ENCODE measurements around the gene CD99.
"Not testable (repeated sequence)": the region's sequence is repeated elsewhere in the genome, so short reads cannot be mapped to it uniquely, and the experiment has no call there.

The CD99 gene

DNA sequence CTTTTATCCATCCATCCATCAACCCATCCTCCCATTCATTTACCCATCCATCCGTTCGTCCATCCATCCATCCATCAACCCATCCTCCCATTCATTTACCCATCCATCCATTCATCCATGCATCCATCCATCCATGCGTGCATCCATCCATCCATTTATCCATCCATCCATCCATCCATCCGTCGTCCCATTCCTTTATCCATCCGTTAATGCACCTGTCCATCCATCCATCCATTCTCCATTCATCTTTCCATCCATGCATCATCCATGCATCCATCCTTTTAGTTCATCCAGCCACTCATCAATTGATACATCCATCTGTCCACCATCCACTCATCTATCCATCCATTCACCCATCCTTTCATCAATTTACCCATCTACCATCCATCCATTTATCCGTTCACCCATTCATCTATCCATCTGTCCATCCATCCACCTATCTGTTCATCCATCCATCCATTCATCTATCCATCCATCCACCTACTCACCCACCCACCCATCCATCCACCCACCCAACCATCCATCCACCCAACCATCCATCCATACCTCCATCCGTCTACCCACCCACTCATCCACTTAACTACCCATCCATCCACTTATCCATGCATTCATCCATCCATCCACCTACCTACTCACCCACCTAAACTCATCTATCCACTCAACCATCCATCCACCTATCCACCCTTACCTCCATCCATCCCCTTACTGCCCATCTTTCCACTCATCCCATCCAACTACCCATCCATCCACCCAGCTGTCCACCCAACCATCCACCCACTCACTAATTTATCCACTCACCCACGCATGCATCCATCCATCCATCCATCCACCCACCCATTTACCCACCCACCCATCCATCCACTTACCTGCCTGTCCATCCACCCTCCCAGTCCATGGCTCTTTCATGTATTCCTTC lies 9.6 kb downstream of the CD99 start:
- DNase-seq = no peak

DNA sequence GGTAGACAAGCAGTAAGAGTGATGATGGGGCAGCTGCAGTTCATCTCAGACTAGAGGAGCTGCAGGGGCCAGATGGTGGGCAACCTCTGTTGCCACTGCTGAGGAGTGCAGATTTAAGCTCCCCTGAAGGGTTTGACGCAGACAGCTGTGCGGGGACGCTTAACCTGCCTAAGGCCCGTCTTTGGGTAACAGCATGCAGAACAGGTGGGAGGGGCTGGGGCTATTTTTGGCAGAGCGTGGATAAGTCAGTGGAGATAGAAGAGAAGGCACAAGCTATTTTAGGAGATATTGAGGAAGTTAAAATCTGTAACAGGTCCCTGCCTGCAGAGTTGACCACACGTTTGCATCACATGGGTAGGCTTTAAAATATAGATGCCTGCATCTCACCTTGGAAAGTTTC lies 10.5 kb downstream of the CD99 start:
- DNase-seq = no peak

DNA sequence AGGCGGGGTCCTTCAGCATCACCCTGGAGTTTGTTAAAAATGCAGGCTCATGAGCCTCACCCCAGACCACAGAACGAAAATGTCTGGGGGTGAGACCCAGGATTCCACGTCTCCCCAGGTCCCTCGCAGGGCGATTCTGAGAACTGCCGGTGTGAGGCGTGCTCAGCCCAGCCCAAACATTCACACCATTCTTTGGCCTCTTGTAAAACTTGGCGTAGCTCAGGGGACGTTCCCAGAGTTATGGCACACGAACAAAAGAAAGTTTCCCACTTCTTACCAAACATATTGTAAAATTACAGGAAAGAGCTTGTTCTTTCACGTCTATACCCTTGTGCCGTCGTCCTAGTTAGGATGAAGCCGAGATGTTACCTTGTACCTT lies 12.9 kb downstream of the CD99 start:
- no peak for DNase-seq

- no peak for DNase-seq
Observed at GRCh38 chrX:2705046-2705832, 14.1 kb downstream of the CD99 start.

DNA sequence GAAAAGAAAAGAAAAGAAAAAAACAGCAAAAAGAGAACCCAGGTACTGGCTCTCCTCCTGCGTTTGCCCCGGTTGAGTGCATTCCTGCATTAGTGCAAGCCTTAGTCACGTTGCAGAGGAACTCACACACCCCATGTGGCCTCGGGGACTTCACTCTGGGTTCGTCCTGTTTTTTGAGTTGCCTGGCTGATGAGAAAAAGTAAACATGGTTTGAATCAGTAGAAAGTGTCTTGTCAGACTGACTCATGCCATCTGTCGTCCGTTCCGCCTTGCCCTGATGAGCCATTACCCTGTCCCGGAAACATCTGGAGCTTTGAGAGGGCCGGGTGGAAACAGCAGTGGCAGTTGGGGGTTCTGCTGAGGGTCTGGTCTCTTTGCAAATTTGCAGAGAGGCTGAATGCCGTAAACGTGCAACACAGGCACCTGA lies 16.3 kb downstream of the CD99 start:
- DNase-seq = peak in 2 of 5 donors; percentile 29 to 81

- DNase-seq = no peak
Observed at GRCh38 chrX:2708021-2708420, 16.9 kb downstream of the CD99 start.

DNA sequence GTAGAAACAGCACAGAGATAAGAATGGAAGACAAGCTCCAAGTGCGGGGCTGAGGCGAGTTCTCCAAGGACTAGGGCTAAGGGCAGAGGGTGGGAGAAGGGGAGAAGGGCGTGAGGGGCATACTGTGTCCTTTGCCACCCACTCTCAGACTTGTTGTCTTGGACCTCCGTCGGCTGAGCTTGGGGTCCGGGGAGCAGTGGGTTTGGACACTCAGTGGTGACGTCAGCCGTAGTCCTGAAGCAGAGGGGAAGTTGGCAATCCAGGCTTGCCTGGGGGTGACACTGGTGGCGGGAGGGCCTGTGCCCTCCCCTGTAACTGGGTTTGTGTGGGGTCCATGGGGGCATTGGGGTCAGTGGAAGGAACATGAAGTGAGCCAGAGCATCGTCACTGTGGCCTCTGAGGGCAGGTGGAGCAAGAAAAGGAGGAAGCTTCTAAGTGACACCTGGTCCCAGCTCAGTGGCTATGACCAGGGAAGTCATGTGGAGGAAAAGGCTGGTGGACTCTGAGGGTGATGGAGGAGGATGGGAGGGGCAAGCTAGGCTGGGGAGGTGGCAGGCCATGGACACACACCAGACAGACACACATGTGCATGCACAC lies 17.6 kb downstream of the CD99 start:
- no peak for DNase-seq

DNA sequence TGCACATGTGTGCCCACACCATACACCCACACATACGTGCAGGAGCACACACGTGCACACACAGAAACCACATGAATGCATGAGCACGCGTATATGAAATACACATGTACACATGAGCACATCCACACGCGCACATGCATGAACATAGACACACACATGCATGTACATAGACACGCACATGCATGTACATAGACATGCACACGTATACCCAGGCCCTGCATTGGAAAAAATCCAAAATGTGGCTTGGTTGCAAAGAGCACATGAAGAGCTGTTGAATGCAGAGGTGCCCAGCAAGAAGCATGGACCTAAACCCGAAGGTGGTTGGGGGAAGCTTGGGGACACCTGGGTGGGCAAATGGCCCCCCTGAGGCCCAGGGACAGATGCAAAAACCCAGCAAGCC lies 18.5 kb downstream of the CD99 start:
- no peak for DNase-seq

DNA sequence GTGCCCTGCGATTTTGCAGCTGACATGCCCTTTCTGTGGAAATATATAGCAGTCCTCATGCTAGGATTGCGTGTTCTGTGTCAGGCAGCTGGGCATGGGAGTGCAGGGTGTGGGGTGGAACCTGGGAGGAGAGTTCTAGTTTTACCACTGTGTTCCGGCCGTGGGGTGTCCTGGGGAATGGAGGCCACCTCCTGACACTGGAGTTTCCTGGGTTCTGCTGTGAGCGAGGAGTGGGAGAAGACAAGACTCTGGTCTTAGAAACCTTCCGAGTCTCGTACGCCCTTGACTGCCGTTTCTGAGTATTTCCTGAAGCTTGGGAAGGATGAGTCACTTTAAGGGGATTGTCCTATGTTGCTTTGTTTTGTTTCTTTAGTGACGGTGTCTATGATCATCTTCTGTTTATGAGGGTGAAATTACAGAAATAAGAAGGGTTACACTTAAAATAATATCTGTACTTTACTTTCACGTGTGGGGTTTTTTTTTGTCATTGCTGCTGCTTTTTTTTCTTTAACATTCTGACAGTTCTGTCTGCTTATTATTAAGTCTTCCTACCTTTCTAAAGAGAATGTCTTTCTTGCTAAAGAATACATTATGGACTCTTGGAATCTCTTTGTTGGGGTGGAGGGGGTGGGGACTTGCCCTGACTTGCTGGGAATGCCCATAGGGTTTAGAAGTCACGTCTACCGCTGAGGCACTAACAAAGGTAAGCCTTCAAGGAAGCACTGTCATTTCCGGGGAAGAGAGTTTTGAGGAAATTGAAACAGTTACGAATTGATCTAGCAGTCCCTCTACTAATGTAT lies 19.1 kb downstream of the CD99 start:
- DNase-seq = peak in 1 of 5 donors; percentile 51

DNA sequence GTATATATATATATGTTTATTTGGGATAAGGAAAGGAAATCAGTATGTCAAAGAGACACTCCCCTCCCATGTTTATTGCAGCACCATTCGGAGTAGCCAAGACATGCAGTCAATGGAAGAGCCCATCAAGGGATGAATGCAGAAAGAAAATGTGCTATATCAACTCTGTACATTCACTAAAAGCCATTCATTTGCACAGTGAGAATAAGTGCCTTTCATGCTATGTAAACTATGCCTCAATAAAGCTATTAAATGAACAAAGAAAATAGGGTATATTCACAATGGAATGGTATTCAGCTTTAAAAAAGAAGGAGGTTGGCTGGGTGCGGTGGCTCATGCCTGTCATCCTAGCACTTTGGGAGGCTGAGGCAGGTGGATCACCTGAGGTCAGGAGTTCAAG lies 20.3 kb downstream of the CD99 start:
- DNase-seq = no peak

DNA sequence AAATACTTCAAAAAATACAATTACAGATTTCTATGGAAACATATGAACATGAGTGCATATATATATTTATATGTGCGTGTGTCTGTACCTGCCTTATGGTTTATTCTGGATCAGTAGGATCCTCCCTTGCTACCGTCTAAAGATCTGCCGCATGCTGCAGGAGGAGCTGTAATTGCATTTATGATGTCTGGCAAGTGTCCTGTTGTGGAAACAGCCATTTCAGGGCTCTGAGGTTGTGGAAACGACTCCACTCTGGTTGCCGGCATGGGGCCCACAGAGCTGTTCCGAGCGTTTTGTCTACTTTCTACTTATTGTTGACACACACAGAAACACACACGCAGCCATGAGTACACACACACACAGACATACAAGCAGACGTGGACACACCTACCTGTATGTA lies 21.3 kb downstream of the CD99 start:
- DNase-seq = no peak

DNA sequence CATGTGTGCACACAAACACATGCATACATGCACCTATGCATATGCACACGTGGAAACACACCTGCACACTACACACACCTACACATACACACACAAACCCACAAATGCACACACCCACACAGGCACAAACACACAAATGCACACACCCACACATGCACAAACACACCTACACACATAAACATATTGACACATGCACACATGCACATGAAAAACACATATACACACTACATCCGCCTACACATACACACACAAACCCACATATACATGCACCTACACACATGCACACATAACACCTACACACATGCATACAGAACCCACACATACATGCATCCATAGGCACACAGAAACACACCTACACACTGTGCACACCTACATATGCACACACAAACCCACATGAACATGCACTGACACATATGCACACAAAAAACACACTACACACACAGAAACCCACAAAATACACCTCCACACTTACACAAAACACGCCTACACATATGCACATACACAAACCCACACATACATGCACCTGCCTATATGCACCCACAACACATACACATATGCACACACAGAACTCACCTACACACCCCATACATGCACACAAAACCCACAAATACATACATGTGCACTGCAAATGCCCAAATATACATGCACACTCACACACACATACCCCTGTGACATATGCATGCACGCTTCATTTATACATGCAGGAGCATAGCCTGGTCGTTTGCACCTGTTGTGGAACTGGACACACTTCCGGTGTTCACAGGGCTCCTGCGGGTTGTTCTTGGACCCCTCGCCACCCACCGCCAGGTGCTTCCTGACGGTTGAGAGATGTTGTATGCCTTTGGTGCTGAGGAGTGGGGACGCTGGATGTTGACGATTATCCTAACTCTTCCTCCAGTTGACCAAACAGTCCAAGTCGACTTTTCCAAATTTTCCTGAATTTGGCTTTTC lies 22.1 kb downstream of the CD99 start:
- no peak for DNase-seq

- no peak for DNase-seq
Observed at GRCh38 chrX:2714551-2714950, 23.5 kb downstream of the CD99 start.

DNA sequence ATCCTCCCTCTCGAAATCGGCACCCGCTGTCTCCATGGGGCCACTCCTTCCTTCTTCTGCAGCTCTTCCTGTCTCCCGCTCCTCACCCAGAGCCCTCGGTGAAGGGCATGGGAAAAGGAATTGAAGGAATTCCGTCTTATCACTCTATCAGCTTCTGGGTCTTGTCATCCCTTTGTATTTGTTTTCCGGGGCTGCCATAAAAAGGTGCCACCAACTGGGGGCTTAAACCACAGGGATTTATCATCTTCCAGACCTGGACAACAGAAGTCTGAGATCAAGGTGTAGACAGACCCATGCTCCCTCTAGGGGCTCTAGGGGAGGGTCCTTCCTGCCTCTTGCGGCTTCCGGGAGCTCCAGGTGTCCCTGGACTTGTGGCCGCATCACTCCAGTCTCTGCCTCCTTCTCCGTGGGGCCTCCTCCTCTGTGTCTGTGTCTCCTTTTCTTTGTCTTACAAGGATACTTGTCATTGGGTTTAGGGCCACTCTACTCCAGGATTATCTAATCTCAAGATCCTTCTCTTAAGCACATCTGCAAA lies 24.0 kb downstream of the CD99 start:
- no peak for DNase-seq

DNA sequence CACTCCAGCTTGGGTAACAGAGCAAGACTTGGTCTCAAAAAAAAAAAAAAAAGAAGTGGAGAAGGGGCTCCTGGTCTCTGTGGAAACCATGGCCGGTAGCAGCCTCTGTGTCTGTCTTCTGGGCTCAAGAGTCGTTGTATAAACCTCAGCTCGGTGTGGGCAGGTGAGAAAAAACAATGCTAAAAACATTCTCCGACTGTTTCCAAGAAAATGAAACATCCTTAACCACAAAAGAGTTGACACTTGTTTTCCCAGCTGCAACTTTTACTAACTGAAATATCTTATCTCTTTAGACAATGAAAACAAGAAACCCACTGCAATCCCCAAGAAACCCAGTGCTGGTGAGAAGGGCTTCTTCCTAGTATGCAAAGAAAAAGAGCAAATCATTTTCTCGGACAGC lies 26.2 kb downstream of the CD99 start:
- peak in 1 of 5 donors; percentile 31 for DNase-seq

DNA sequence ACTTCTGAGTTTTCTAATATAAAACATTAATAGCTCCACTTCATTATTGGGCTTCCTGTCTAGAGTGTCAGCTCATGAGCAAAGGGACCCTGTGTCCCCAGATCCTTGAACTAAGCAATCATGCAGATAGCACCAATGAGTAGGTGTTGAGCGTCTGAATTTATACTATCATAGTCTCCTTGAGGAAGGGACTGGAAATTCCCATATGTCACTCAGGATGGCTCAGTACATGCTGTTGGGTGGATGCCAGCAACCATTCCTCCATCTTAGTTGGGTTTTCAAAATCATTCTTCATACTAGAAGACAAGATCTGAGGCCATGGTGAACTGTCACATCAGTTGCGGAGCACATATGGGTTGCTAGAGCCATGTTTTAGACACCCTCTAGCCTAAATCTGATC lies 27.7 kb downstream of the CD99 start:
- no peak for DNase-seq

DNA sequence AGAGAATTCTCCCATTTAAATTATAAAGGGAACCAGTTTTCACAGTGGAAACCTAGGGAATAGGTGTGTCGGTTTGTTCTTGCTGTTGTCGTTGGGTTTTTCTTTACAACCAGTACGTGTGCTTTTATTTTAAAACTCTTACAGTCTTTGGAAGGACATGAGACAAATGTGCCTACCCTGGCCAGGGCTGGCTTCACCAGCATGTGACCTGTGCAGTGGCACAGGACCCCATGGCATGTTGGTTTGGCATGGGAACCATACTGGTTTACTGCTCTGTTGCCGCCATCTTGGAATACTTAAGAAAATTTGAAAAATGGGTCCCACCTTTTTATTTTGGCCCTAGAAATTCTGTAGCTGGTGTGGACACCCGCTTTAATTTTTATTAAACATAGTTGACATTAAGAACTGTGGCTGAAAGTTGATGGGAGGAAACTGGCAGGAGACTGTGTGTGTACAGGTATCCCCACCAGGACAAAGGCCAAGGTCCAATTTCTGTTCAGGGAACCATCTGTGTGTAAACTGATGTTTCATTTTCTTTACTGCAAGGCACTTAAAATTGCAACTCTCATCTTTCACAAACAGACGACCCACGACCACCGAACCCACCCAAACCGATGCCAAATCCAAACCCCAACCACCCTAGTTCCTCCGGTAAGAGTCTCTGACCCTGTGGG lies 28.8 kb downstream of the CD99 start:
- no peak for DNase-seq

- DNase-seq = no peak
Observed at GRCh38 chrX:2723286-2723879, 32.3 kb downstream of the CD99 start.

GRCh38 chrX:2727264-2727663 lies 36.2 kb downstream of the CD99 start:
- not testable (repeated sequence) for DNase-seq

GRCh38 chrX:2732076-2732475 lies 41.0 kb downstream of the CD99 start:
- no peak for DNase-seq

Measured in T-helper 1 cell (primary cell).